Neuron (in vitro differentiated cells): ENCODE data around the gene STIM1.
A peak's percentile ranks its signal among the peaks of the same experiment; 100 is the strongest.

Source experiments
- H2AFZ ChIP-seq: one replicate; pipeline ENCODE4 v1.6.1; 2013; ENCODE audit warnings: low read depth, mild to moderate bottlenecking, inconsistent platforms, low read length, moderate library complexity
- H3K27me3 ChIP-seq: one replicate; pipeline ENCODE4 v1.6.1; 2013; ENCODE audit warnings: low read length; ENCODE audit not compliant: insufficient read depth
- H3K36me3 ChIP-seq: one replicate; pipeline ENCODE4 v1.6.1; 2013; ENCODE audit warnings: low read length; ENCODE audit not compliant: insufficient read depth
- H3K4me1 ChIP-seq: one replicate; pipeline ENCODE4 v1.6.1; 2013; ENCODE audit warnings: low read length; ENCODE audit not compliant: insufficient read depth
- H3K4me3 ChIP-seq: 2 replicates; pipeline ENCODE4 v1.5.1; 2013; ENCODE audit warnings: mild to moderate bottlenecking, low read length, moderate library complexity
- H3K9me3 ChIP-seq: one replicate; pipeline ENCODE4 v1.6.1; 2013; ENCODE audit warnings: low read length

Gene STIM1

DNA sequence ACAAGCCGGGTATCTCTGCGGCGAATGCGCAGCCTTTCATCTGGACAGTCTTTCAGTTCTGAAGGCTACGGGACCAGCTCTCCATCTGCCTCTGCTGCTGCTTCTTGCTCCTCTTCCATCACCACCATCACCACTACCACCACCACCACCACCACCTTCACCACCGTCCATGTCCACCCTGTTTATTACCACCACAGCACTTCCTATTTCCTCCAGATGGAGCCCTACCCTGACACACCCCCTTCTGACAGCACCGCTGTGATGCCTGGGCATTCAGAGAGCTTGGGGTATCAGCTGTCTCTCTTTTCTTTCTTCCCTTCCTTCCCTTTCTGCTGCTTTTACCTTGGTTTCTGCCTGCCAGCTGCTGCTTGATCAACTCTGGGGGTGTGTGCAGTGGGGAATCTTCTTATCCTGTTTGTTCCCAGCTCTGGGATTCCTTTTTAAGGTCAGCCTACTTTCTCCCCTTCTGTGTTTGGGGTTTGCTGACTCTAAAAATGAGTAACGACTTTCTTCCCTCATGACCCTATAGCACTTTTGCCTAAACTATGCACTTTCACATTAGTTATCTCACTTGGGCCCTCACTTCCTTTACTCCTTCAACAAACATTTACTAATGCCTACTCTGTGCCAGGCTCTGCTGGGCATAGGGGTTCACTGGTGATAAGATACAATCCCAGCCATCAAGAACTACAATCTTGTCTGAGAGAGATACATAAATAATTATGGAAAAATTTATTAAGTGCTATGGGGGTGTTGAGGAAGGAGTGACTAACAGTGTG, 231.3 kb downstream of the STIM1 start:
- H2AFZ ChIP-seq = no peak overlapping the region
- peaks cover 10% of the 10 kb centered on the region for H3K36me3 ChIP-seq
- no peaks in the 10 kb centered on the region for H3K9me3 ChIP-seq
- no peaks in the 10 kb centered on the region for H3K27me3 ChIP-seq
- no peaks in the 10 kb centered on the region for H3K4me1 ChIP-seq
- no peak overlapping the region for H3K4me3 ChIP-seq

DNA sequence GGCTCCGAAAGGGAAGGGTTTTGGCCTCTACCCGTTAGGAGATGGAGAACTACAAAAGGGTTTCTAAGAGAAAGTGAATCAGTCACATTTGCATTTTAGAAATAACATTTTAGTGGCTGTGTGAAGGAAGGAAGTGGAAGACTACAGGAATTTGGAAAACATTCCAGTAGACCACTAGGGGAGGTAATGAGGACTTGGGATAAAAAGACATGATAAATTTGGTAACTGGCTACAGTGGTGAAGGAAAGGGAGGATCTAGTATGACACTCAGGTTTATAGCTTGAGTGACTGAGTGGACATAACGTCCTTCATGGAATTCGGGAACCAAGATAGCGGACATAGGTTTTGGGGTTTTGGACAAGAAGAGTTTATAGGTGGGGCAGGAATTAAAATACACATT, 232.1 kb downstream of the STIM1 start:
- H3K36me3 ChIP-seq = peaks cover 10% of the 10 kb centered on the region
- H3K27me3 ChIP-seq = no peaks in the 10 kb centered on the region
- no peak overlapping the region for H2AFZ ChIP-seq
- no peaks in the 10 kb centered on the region for H3K9me3 ChIP-seq
- H3K4me1 ChIP-seq = no peaks in the 10 kb centered on the region
- no peak overlapping the region for H3K4me3 ChIP-seq

DNA sequence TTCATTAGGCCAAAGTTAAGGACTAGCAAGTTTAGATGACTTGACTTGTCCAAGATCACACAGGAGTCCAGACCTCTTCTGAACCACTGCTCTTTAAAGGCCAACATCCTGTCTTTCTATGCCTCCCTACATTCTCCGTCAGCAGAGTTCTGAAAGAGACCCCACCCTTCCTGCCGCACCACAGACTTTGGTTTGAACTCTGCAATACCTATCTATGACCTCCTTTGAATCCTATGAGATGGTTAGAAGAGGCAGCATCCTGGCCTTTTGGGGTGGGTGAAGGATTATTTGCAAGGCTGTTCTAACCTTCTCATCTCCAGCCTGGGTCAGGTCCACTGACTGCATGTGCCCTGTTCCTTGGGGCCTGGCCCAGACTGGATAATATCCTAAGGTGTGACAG, 234.8 kb downstream of the STIM1 start:
- Histone ChIP-seq H3K27me3 (no peaks in the 10 kb centered on the region), H3K4me1 (no peaks in the 10 kb centered on the region), H3K9me3 (no peaks in the 10 kb centered on the region), H2AFZ (no peak overlapping the region), H3K36me3 (peaks cover 5% of the 10 kb centered on the region), H3K4me3 (no peak overlapping the region)

DNA sequence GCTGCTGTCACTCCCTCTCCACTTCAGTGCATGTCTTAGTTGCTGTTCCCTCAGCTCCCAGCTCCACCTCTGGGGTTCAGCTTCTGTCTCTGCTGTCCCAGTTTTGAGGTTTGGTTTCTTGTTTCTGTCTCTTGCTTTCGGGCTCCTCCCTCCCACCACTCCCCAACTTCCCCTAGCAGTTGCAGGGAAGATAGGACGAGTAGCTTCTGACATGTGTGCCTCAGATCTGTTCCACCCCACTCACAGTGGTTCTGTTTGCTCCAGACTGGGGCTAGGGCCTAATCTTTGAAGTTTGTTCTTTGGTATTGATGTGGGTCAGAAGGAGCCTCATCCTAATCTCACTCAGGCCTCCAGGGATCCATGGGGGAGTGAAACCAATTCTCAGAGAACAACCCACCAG, 236.6 kb downstream of the STIM1 start:
- Histone ChIP-seq H3K36me3 (no peaks in the 10 kb centered on the region), H2AFZ (no peak overlapping the region), H3K4me1 (peaks cover 16% of the 10 kb centered on the region), H3K27me3 (no peaks in the 10 kb centered on the region), H3K9me3 (no peaks in the 10 kb centered on the region), H3K4me3 (no peak overlapping the region)

DNA sequence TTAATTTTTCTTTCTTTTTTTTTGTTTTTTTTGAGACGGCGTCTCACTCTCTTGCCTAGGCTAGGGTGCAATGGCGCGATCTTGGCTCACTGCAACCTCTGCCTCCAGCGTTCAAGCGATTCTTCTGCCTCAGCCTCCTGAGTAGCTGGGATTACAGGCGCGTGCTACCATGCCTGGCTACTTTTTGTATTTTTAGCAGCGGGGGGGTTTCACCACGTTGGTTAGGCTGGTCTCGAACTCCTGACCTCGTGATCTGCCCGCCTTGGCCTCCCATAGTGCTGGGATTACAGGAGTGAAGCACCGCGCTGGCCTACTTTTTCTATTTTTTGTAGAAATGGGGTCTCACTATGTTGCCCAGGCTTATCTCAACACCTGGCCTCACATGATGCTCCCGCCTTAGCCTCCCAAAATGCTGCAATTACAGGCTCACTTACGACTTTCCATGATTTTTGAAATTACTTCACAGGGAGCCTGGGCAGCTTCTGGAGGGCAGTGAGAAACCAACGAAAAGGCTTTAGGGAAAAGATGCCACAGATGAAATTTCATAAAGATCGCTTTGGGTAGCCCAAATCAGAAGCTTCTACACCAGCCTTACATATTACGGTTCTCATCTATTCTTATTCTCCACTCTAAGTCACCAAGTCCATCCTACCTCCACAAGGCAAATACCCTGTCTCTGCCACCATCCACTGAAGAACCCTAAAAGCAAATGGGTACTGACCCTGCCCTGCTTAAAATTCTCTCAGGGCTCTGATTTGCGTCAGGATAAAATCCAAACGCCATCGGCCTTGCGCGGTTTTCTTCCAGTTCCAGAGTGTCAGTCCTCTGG, 238.3 kb downstream of the STIM1 start:
- Histone ChIP-seq H3K9me3 (no peaks in the 10 kb centered on the region), H3K36me3 (peaks cover 7% of the 10 kb centered on the region), H2AFZ (peak overlapping the region; percentile 74), H3K27me3 (no peaks in the 10 kb centered on the region), H3K4me1 (peaks cover 17% of the 10 kb centered on the region), H3K4me3 (peak overlapping the region; percentile 91)

DNA sequence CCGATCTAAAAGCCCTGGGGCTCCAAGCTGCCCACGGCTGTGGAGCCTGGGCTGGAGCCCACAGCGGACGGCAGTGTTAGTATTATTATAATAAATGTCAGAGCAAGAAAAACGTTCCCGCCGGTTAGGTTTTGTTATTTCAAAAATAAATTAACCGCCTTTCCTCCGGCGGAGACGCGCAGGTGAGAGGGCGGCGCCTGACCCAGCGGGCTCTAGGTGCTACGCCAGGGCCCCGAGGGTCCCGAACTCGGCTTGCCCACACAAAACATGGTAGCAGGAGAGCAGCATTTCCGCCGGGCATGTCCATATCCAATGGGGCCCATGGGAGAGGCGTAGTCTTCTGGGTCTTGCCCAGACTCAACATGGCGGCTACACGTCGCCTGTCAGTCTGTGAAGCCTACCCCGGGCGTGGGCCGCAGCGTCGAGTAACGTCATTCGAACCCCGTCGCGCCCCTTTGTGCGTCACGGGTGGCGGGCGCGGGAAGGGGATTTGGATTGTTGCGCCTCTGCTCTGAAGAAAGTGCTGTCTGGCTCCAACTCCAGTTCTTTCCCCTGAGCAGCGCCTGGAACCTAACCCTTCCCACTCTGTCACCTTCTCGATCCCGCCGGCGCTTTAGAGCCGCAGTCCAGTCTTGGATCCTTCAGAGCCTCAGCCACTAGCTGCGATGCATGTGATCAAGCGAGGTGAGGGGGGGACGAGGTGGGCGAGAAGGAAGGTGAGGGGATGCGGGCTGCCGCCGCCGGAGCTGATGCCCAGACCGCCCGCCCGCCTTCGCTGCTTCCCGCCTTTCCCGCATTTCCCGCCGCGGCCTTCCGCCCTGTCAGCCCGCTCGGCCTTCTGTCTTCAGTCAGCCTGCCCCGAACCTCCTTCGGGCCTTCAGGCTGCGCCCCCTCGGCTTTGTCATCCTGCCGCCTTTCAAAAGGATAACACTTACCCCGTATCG, 239.2 kb downstream of the STIM1 start, which contains the start of gene RRM1:
RRM1 (plus strand) TSS at position 452 of the 944 bp plus-strand sequence; CDS start at position 666, 214 bp downstream.
- Histone ChIP-seq H3K36me3 (peaks cover 10% of the 10 kb centered on the region), H3K9me3 (no peaks in the 10 kb centered on the region), H2AFZ (peak within 1 kb of the TSS; percentile 74), H3K4me3 (peak within 1 kb of the TSS; percentile 91), H3K27me3 (no peaks in the 10 kb centered on the region), H3K4me1 (peaks cover 17% of the 10 kb centered on the region)

DNA sequence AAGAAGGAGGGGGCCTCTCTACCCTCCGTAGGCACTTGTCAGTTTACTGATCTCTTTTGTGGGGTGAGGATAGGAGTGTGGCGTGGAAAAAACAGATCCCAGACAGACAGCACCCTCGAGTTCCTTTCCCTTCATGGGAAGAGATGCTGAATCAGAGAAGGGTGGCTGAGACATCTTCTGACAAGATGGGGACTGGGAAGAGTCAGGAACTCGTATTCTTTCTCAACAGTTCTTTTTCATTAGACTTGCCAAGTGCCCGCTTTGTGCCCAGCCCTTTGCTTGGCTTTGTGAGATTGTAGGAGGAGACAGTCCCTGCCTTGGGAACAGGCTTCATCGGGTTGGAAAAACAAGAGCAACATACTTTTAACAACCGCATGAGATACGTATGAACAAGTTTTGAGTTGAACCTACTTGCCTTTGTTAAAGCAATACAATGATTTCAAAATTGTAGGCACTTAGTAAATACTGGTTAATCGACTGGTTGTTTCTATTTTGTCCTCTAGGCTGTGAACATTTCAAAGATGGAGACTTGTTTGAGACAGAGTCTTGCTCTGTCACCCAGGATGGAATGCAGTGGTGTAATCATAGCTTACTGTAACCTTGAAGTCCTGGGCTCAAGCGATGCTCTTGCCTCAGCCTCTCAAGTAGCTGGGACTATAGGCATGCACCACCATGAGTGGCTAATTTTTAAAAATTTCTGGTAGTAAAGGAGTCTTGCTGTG, 240.2 kb downstream of the STIM1 start:
- Histone ChIP-seq H3K4me1 (peaks cover 17% of the 10 kb centered on the region), H3K36me3 (peaks cover 16% of the 10 kb centered on the region), H3K4me3 (peak overlapping the region; percentile 91), H3K9me3 (no peaks in the 10 kb centered on the region), H2AFZ (peak overlapping the region; percentile 55), H3K27me3 (no peaks in the 10 kb centered on the region)

DNA sequence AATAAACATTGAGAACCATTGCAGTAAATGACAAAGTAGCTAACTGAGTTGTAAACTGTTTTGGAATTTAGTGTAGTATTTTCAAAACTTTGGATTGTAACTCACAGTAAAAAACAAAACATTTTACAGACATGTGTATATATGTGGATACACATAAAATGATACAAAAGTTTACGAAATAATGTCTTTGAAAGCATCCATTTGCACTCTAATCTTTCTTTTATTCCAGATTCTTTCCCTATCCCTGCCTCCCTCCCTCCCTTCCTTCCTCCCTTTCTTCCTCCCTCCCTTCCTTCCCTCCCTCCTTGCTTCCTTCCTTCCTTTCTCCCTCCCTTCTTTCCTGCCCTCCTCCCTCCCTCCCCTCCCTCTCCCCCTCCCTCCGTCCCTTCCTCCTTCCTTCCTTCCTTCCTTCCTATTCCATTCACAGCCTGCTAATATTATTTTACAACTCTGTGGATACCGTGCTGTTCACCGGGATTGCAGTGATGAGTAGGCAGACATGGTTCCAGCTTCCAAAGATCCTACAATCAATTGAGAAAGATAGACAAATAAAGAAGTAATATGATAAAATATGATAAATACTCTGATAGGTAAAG, 242.7 kb downstream of the STIM1 start:
- H3K4me1 ChIP-seq = peaks cover 17% of the 10 kb centered on the region
- H3K27me3 ChIP-seq = no peaks in the 10 kb centered on the region
- no peaks in the 10 kb centered on the region for H3K9me3 ChIP-seq
- H2AFZ ChIP-seq = no peak overlapping the region
- H3K4me3 ChIP-seq = no peak overlapping the region
- peaks cover 35% of the 10 kb centered on the region for H3K36me3 ChIP-seq

DNA sequence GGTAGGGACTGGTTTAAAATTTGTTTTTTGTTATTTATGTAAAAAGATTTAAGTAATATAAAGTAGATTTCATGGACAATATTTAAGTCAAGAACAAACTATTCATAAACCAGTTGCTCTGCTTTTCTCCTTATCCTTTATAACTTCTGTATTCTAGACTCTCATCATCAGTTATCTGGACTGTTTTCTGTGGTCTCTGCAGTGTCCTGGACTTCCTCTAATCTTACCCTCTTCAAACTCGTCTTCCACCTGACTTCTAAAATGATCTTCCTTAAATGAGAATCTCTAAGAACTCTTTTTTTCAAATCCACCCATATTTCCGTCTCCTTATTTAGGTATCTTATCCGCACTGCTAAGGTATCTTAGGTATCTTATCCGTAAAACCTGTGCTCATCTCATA, 247.2 kb downstream of the STIM1 start:
- Histone ChIP-seq H3K4me3 (no peak overlapping the region), H3K27me3 (no peaks in the 10 kb centered on the region), H3K9me3 (no peaks in the 10 kb centered on the region), H3K36me3 (peaks cover 70% of the 10 kb centered on the region), H2AFZ (no peak overlapping the region), H3K4me1 (no peaks in the 10 kb centered on the region)

DNA sequence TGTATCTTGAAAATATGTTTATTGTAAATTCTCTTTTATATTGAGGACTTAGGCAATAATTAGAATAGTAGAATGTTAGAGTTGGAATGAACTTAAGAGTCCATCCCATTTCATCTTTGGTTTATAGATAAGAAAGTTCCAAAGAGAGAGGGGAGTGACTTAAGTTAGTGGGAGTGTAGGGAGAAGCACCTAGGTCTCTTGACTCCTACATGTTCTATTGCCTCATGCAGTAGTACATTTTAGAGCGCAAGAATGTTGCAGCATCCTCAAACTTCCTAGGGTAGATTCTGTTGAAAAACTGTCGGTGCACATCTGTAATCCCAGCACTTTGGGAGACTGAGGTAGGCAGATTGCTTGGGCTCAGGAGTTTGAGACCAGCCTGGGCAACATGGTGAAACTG, 247.8 kb downstream of the STIM1 start:
- peaks cover 71% of the 10 kb centered on the region for H3K36me3 ChIP-seq
- no peaks in the 10 kb centered on the region for H3K27me3 ChIP-seq
- H3K4me1 ChIP-seq = no peaks in the 10 kb centered on the region
- H3K4me3 ChIP-seq = no peak overlapping the region
- H2AFZ ChIP-seq = no peak overlapping the region
- H3K9me3 ChIP-seq = no peaks in the 10 kb centered on the region

DNA sequence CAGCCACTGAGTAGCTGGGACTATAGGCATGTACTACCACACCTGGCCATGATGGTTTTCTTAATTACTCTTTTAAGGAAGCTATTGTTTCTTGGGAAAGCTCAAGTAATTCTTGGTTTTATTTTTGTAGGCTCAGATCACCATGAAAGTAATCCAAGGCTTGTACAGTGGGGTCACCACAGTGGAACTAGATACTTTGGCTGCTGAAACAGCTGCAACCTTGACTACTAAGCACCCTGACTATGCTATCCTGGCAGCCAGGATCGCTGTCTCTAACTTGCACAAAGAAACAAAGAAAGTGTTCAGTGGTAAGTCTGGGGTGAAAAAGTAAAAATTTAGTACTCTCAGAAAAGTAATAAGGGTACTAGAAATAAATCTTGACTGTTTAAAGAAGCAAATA, 250.5 kb downstream of the STIM1 start:
- peaks cover 73% of the 10 kb centered on the region for H3K36me3 ChIP-seq

DNA sequence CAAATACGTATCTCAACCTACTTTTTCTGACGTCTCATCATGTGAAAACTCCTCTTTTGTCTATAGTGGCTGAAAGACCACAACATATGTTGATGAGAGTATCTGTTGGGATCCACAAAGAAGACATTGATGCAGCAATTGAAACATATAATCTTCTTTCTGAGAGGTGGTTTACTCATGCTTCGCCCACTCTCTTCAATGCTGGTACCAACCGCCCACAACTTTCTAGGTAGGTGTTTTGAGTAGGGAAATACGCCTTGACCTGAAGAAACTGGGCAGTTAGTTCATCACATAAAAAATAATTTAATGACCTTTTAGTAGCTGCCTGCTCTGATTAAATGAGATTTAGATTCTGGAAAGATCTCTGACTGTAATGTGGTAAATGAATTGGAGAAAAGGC, 256.4 kb downstream of the STIM1 start:
- H3K9me3 ChIP-seq = no peaks in the 10 kb centered on the region
- H3K36me3 ChIP-seq = peaks cover 77% of the 10 kb centered on the region
- no peak overlapping the region for H3K4me3 ChIP-seq
- H2AFZ ChIP-seq = no peak overlapping the region
- no peaks in the 10 kb centered on the region for H3K4me1 ChIP-seq
- H3K27me3 ChIP-seq = no peaks in the 10 kb centered on the region

More for the DNA sequence above, 250.5 kb downstream of the STIM1 start:
- Histone ChIP-seq H2AFZ (no peak overlapping the region), H3K4me3 (no peak overlapping the region), H3K27me3 (no peaks in the 10 kb centered on the region), H3K4me1 (no peaks in the 10 kb centered on the region), H3K9me3 (no peaks in the 10 kb centered on the region)
